PC-3 (cell line): Measurements from ENCODE around the gene LMOD3. TPM values are rescaled to one million over a fixed set of nuclear protein-coding genes. Genes with fewer than 3 reads are reported as not detected.

Experiments
- ATAC-seq: fragments of 200-7000 bp; cut with Tn5 transposase; 2 replicates; pipeline ENCODE4 v1.9.1; 2020; ENCODE audit warnings: mild to moderate bottlenecking, moderate library complexity
- BruUV-seq: library from RNA; stranded (reverse); fragments of 400-500 nt; replicated peaks from 2 replicates; lab custom pipeline; 2021; lab: Mats Ljungman, UMichigan
- CTCF ChIA-PET: fragments of 300-600 bp; sonication (Branson Sonifier 250); formaldehyde crosslinking; loops from one replicate; lab custom pipeline; 2022; ENCODE audit warnings: antibody characterized with exemption; lab: Charles Lee
- POLR2A ChIA-PET: fragments of 300-600 bp; sonication (Branson Sonifier 250); formaldehyde crosslinking; loops from one replicate; lab custom pipeline; 2022; ENCODE audit warnings: antibody characterized with exemption; ENCODE audit not compliant: unreplicated experiment; lab: Charles Lee
- DNase-seq: peaks from one replicate; pipeline ENCODE4 v3.0.0-alpha.2; 2015
- H2AFZ ChIP-seq: fragments of 300-600 bp; sonication (generic); 2 replicates; pipeline ENCODE4 v1.6.0; 2016; ENCODE audit warnings: antibody characterized with exemption, low read length
- H3F3A ChIP-seq: fragments of 300-600 bp; sonication (generic); one replicate; pipeline ENCODE4 v1.6.0; 2017; ENCODE audit warnings: antibody characterized with exemption, low read length, control low read depth, mild to moderate bottlenecking; ENCODE audit not compliant: unreplicated experiment
- H3K27ac ChIP-seq: fragments of 300-600 bp; sonication (generic); 2 replicates; pipeline ENCODE4 v1.5.1; 2016; ENCODE audit warnings: mild to moderate bottlenecking, low read length
- H3K27me3 ChIP-seq: fragments of 300-600 bp; sonication (generic); 2 replicates; pipeline ENCODE4 v1.6.1; 2016; ENCODE audit warnings: low read length, mixed read lengths
- H3K36me3 ChIP-seq: fragments of 300-600 bp; sonication (generic); 2 replicates; pipeline ENCODE4 v1.6.1; 2016; ENCODE audit warnings: low read depth, mixed run types, low read length, mixed read lengths
- H3K4me1 ChIP-seq: fragments of 300-600 bp; sonication (generic); 2 replicates; pipeline ENCODE4 v1.5.1; 2016; ENCODE audit warnings: low read length; ENCODE audit not compliant: insufficient read depth
- H3K4me2 ChIP-seq: fragments of 300-600 bp; sonication (generic); 2 replicates; pipeline ENCODE4 v1.6.0; 2016; ENCODE audit warnings: low read length
- H3K4me3 ChIP-seq: fragments of 300-600 bp; sonication (generic); 2 replicates; pipeline ENCODE4 v1.5.1; 2016; ENCODE audit warnings: mild to moderate bottlenecking, low read length, mixed read lengths
- H3K79me2 ChIP-seq: fragments of 300-600 bp; sonication (generic); 2 replicates; pipeline ENCODE4 v1.6.1; 2017; ENCODE audit warnings: low read length, mixed read lengths
- H3K9ac ChIP-seq: fragments of 300-600 bp; sonication (generic); 2 replicates; pipeline ENCODE4 v1.6.0; 2016; ENCODE audit warnings: mild to moderate bottlenecking, low read length
- H3K9me2 ChIP-seq: fragments of 300-600 bp; sonication (generic); replicated peaks from 2 replicates; pipeline ENCODE4 v1.6.1; 2016; ENCODE audit warnings: mixed run types, low read length, mixed read lengths
- H3K9me3 ChIP-seq: fragments of 300-600 bp; sonication (generic); 2 replicates; pipeline ENCODE4 v1.6.1; 2016; ENCODE audit warnings: low read length, mixed read lengths
- H4K20me1 ChIP-seq: fragments of 300-600 bp; sonication (generic); 2 replicates; pipeline ENCODE4 v1.6.1; 2016; ENCODE audit warnings: low read length, mixed read lengths
- CTCF ChIP-seq: fragments of 300-600 bp; sonication (generic); conservative IDR thresholded peaks from 2 replicates; pipeline ENCODE4 v1.5.1; 2017; ENCODE audit warnings: antibody characterized with exemption, low read depth, mild to moderate bottlenecking, low read length
- EZH2 ChIP-seq: fragments of 300-600 bp; sonication (generic); IDR thresholded peaks from one replicate; pipeline ENCODE4 v1.6.1; 2017; ENCODE audit warnings: antibody characterized with exemption, mild to moderate bottlenecking, low read length; ENCODE audit not compliant: unreplicated experiment
- EZH2phosphoT487 ChIP-seq: fragments of 300-600 bp; sonication (generic); IDR thresholded peaks from 2 replicates; pipeline ENCODE4 v1.6.1; 2018; ENCODE audit warnings: mild to moderate bottlenecking, antibody characterized with exemption, low read length, borderline replicate concordance
- intact Hi-C: fragments of 100-400 bp; cut with micrococcal nuclease; formaldehyde crosslinking; loops from 2 replicates; pipeline ENCODE4 v1.9.0; 2023
- total RNA-seq: library from RNA; depleted of rRNA; stranded (reverse); fragments of >200 nt; gene quantifications from 2 replicates; pipeline ENCODE4 v1.2.3, GENCODE V29; 2014

Gene LMOD3
- total RNA-seq, 1 experiment from 2014 or later: not detected

- H3F3A ChIP-seq: no peaks in the 10 kb centered on the region
- no peaks in the 10 kb centered on the region for H3K27me3 ChIP-seq
- H3K9me3 ChIP-seq: no peaks in the 10 kb centered on the region
- no peaks in the 10 kb centered on the region for H3K4me1 ChIP-seq
- H2AFZ ChIP-seq: no peak overlapping the region
- ATAC-seq (no peak), DNase-seq (no peak)
- ChIA-PET POLR2A (no interaction called here), CTCF (no interaction called here)
- H3K27ac ChIP-seq: no peak overlapping the region
- no peaks in the 10 kb centered on the region for H3K79me2 ChIP-seq
- no peaks in the 10 kb centered on the region for H3K36me3 ChIP-seq
- no peaks in the 10 kb centered on the region for H3K9me2 ChIP-seq
- H3K9ac ChIP-seq: no peak overlapping the region
- TF ChIP-seq CTCF (no peak), EZH2phosphoT487 (no peak), EZH2 (no peak)
- intact Hi-C loops: no loop called here
- H4K20me1 ChIP-seq: no peaks in the 10 kb centered on the region
- H3K4me2 ChIP-seq: no peak overlapping the region
- H3K4me3 ChIP-seq: no peak overlapping the region
- no TSS peak for BruUV-seq
Measured at GRCh38 chr3:69126999-69127398, 4.6 kb upstream of the LMOD3 start.

GRCh38 chr3:69126216-69126615 lies 3.8 kb upstream of the LMOD3 start:
- CTCF ChIA-PET: no interaction called here
- Histone ChIP-seq H4K20me1 (no peaks in the 10 kb centered on the region), H3K9me2 (no peaks in the 10 kb centered on the region), H2AFZ (no peak overlapping the region), H3F3A (no peaks in the 10 kb centered on the region), H3K36me3 (no peaks in the 10 kb centered on the region), H3K9me3 (no peaks in the 10 kb centered on the region), H3K4me1 (no peaks in the 10 kb centered on the region), H3K79me2 (no peaks in the 10 kb centered on the region), H3K4me2 (no peak overlapping the region), H3K9ac (no peak overlapping the region), H3K4me3 (no peak overlapping the region), H3K27me3 (no peaks in the 10 kb centered on the region), H3K27ac (no peak overlapping the region)
- BruUV-seq: no TSS peak
- TF ChIP-seq CTCF: no peak
- no peak for TF ChIP-seq EZH2phosphoT487
- no peak for TF ChIP-seq EZH2
- intact Hi-C loops: no loop called here
- ATAC-seq (no peak), DNase-seq (no peak)
- POLR2A ChIA-PET: no interaction called here

- no peak overlapping the region for H2AFZ ChIP-seq
Measured at GRCh38 chr3:69121950-69122349, 445 bp downstream of the LMOD3 start.

More at GRCh38 chr3:69121950-69122349, 445 bp downstream of the LMOD3 start:
- Histone ChIP-seq H4K20me1 (no peaks in the 10 kb centered on the region), H3K9ac (no peak overlapping the region), H3K4me1 (peaks cover 3% of the 10 kb centered on the region; the same call in 1 of the 2 replicates), H3K27ac (no peak overlapping the region), H3K27me3 (no peaks in the 10 kb centered on the region), H3K4me3 (no peak overlapping the region), H3K79me2 (no peaks in the 10 kb centered on the region), H3K9me3 (no peaks in the 10 kb centered on the region), H3K4me2 (no peak overlapping the region), H3F3A (no peaks in the 10 kb centered on the region), H3K36me3 (no peaks in the 10 kb centered on the region), H3K9me2 (no peaks in the 10 kb centered on the region)
- DNase-seq (no peak), ATAC-seq (no peak)
- no peak for TF ChIP-seq EZH2phosphoT487
- no peak for TF ChIP-seq CTCF
- no peak for TF ChIP-seq EZH2
- intact Hi-C loops: loop anchor here (1.0 to 5.0 kb wide), 3 partner anchors 35 to 305 kb away; no protein-coding TSS in a partner anchor
- no TSS peak for BruUV-seq
- ChIA-PET POLR2A (interaction anchor here (0.6 kb wide), 1 partner anchor 78 kb away, joined by 13 read pairs; no protein-coding TSS in a partner anchor), CTCF (no interaction called here)
